Measurements from ENCODE around the gene CARHSP1.
"Not testable (repeated sequence)": the region's sequence is repeated elsewhere in the genome, so short reads cannot be mapped to it uniquely, and the experiment has no call there.

The CARHSP1 gene

GRCh38 chr16:8868416-8869211 is at the start of gene CARHSP1:
CARHSP1 (minus strand) TSS chr16:8869006; CDS start chr16:8859328, 9,678 bp downstream.
- peak; percentile 83 for DNase-seq

- not testable (repeated sequence) for DNase-seq
These were observed 48.5 kb upstream of the CARHSP1 start for GRCh38 chr16:8917336-8917735.

DNA sequence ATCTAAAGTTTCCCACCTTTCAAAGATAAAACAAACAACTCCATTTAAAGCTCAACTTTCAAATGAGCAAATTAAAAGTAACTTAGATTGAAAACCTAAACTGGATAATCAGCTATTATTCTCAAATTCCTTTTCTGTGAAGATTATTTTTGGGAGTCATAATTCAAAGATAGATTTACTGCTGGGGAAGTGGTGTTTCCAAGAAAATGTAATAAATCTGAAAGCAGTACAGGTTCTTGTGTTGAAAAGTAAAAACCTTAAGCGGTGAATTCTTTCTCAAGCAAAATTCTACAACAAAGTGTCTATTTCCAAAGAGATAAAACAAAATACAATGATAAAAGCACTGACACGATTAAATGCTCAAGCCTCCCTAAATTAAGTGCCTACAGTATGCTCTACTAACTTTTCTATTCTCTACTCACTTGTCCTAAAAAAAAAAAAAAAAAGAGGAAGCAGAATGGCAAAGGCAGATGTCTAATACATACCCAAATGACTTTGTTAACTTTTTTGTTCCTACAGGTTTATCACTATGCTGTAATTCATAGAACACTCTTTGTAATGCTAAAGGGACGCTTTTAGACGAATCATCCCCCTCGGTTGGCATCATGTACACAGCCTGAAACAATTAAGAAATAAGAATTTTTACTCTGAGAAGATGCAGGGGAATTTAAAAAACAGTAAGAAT is 47.9 kb upstream of the CARHSP1 start:
- no peak for DNase-seq

GRCh38 chr16:8915722-8916301 is 47.0 kb upstream of the CARHSP1 start:
- no peak for DNase-seq

- no peak for DNase-seq
These were observed 45.3 kb upstream of the CARHSP1 start for GRCh38 chr16:8914098-8914497.

DNA sequence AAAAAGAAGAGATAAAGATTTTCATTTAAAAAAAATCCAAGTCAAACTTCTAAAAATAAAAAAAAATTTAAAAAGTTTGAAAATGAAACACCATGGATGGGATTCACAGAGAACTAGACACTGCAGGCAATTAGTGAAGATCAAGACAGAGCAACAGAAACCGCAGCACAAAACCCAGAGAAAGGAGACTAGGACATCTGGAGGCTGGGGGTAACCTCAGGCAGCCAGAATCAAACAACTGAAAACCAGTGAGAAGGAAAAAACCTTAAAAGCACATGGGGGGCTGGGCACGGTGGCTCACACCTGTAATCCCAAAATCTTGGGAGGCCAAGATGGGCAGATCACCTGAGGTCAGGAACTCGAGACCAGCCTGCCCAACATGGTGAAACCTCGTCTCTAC is 44.0 kb upstream of the CARHSP1 start:
- no peak for DNase-seq

- no peak for DNase-seq
These were observed 42.0 kb upstream of the CARHSP1 start for GRCh38 chr16:8910811-8911210.

DNA sequence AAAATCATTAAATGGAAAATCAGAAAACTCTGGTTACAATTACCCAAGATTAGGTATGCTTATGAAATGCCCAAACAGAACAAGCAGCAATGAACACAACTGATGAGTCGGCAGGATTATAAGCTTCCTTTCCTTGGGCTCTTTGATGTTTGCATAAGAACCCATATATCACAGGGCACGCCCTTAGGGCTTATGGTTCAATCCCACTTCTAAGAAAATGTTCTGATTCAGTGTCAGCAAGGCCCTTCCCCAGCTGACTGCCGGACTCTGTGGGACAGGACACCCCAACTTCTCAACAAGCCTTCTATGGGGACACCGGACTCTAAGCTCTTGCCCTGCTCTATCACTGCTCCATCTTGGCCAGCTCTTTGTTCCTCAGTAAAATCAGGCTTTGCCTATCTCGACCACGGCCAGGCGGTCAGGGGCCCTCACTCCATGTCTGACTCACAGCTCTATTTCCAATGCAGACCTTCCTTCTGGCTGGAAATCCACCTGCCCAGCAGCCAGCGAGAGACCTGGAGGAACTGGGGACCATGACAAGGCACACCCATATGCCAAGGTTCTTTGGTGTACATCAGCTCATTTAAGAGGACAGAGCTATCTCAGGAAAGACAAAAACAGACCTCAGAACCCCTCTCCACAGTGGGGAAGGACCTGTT is 40.1 kb upstream of the CARHSP1 start:
- DNase-seq: no peak

DNA sequence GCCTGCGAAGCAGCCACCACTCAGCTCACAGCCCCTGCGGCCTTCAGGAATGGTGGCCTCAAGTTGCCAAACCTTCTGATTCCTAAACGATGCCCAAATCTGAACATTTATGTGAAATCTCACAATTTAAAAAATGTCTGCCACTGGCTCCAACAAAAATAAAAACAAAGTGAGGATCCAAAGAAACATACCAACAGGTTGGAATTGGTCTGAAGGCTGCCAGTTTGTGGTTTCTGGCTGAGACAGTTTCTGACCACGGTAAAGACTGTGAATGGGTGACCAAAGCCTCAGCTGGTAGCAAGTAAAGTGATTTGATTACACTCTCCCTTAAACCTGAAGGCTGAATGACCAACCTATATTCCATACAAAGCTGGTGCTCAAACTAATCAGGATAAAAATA is 38.3 kb upstream of the CARHSP1 start:
- DNase-seq: no peak

DNA sequence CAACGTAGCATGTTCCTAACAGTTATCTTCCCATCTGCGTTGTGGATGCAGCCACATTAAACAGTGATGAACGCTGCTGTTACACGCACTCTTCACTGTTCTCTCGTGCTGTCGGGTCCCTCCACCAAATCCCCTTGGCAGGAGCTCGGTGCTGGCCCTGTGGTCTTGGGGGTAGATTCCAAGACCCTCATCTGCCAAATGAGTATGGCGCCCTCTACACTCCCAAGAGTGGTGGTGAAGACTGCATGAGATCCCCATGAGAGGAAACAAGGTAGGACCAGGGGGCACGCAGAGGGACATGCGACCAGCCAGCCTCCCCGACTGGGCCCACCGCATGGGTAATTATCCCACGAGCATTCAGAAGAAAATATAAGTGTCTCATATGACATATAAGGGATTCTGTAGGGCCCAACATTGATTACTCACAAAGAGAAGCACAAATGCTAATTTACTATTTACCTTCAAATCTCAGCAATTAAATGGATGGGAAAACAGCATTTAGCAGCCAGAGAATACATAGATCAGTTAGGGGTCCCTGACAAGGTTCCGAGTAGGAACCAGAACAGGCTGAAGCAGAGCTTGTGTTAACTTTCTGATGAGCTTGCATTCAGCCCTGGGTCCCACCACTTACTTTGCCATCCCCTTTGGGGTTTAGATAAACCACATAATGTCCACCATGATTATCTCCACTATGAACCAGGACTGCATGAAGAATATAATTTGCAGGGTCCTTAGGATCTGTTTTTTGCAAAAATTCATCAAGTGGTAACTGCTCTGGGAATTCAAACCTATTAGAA is 37.2 kb upstream of the CARHSP1 start:
- no peak for DNase-seq

- no peak for DNase-seq
These were observed 36.5 kb upstream of the CARHSP1 start for GRCh38 chr16:8905168-8905762.

GRCh38 chr16:8904018-8904430 is 35.2 kb upstream of the CARHSP1 start:
- DNase-seq: no peak

DNA sequence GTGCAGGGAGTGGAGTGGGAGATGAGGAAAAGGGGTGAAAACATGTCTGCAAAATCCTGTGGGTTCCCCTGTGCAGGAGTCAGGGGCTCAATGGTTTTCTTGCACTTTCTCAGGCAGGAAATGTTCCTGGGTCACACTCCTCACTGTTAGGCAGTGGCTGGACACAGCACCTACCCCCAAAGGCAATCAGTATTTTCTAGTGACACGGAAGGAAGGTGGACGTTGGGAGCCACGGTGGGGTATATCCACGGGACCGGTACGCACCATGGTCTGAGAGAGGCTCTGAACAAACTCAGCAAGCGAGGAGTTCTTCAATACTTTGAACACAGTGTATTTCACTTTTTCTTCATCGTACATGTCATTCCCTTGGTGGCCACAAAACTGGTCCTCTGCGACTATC is 34.2 kb upstream of the CARHSP1 start:
- no peak for DNase-seq

DNA sequence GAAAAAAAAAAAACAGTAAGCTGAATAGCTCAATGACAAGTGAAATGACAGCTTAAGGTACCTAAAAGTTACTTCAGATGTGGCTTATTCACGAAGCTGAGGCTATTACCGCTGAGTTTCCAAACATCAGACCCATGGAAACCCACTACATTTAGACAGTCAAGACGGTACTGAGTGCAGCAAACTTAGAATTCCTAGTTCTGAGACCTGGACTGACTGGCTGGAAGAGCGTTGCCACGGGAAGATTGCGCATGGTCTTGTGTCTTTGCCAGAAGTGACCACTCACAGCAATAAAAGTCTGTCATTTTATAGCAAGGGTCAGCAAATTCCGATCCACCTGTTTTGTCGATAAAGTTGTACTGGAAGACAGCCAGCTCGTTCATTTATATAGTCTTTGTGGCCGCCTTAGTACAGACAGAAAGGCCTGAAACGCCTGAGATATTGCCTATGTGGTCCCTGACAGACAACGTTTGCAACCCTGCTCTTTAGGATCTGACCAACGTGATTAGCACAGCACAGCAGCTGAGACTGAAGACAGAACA is 32.6 kb upstream of the CARHSP1 start:
- DNase-seq: no peak

DNA sequence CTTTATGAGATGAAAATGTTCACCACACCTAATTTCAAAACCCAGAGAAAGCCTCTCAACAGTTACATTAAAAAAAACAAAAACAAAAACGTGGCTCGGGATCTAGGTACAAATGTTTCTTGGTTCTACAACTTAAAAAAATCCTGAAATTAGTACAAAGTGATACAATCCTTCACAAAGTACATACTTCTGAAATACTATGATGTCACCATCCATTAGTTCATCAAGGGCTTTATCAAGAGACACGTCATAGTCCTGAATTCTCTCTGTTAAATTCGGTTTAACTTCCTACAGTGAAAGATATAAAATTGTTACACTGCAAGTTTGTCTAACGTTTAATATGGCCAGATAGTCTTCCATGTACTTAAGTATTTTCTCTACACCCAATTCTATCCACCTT is 31.5 kb upstream of the CARHSP1 start:
- no peak for DNase-seq

- DNase-seq: no peak
These were observed 31.0 kb upstream of the CARHSP1 start for GRCh38 chr16:8899709-8900317.

DNA sequence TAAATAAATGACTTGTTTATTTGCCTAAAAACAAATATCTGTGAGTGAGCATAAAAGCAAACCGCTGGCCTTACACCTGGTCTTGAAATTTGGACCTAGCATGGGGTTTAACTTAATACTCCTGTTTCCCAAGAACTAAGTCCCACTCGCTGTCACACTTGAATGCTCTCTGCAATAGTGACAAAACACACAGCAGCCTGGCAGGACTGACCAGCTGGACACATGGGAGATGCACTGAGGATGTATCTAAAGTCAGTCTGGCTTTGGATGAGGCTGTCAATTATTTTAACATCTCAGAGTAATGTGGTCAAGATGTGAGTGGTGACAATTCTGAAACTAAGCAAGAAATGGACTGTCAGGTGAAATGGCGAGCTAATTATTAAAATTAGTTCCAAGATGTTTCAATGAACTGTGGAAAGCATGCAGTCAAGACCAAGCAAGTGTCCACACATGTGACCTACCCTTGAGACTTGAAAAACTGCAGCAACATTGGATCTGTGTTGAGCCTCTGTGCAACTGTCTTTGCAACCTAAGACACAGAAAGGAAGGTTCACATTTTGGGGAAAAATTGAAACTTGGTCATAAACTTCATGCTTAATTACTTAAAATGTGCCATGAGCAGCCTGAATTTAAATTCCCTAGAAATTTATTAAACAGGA is 30.0 kb upstream of the CARHSP1 start:
- DNase-seq: no peak

GRCh38 chr16:8894736-8895334 is 26.0 kb upstream of the CARHSP1 start:
- DNase-seq: no peak

DNA sequence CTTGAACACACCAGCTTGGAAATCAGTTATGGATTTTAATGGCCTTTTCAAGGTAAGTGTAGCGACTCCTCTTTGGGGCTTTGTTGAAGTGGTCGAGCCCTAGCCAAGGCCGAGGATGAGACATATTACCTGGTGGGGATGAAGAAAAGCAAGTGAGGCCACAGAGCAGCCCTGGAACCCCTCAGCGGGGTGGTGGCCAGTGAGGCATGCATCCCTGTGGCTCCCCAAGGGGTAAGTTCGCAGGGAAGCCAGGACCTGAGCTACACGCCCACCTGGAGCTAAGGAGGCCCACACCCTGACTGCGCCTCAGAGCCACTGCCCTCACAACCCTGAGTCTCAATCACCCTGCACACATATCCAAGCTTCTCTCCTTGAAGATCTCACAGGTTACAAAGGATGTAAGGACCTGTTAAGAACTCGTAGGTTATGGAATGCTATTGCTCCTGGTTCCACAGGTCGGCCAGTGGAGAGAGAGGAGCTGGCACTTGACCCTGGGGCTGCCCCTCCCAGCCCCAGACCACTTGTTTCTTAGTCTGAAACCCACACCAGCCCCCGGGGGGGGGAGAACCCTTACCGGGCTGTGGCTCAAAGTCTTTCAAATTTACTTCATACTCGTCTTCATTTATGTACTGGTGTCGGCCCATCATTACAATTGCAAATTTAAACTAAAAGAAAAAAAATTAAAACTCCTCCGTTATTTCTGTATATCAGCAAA is 25.3 kb upstream of the CARHSP1 start:
- DNase-seq: no peak

DNA sequence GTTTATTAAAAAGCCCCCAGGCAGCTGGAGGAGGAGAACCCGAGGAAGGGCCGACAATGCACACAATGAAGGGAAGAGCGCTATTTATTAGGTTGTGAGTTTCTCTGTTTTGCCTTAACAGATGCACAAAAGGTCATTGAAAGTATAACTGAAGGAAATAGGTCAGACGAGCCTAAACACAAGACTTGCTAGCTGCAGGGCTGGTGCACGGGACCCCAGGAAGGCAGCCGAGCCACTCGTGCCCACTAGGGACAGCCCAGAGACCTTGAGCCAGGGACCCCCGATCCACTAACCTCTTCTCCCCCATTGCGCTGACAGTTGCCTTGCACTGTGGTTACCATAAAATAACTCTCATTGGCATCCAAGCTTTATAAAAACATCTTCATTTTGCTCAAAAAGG is 24.6 kb upstream of the CARHSP1 start:
- DNase-seq: no peak
